GM19035 (cell line): ENCODE results near the gene RNF7.
"Not testable (repeated sequence)": the region's sequence is repeated elsewhere in the genome, so short reads cannot be mapped to it uniquely, and the experiment has no call there.

Experiments used
- ATAC-seq: cut with Tn5 transposase; IDR thresholded peaks from one replicate; pipeline ENCODE4 v1.9.1; 2021; ENCODE audit not compliant: unreplicated experiment

Gene RNF7

GRCh38 chr3:141738022-141738890, at the start of gene RNF7:
Gene RNF7 (plus strand): TSS chr3:141738298. CDS start chr3:141738342, 44 bp downstream.
- peak; percentile 90 for ATAC-seq

GRCh38 chr3:141690431-141691072, 47.5 kb upstream of the RNF7 start:
- ATAC-seq: no peak

GRCh38 chr3:141691471-141691870, 46.6 kb upstream of the RNF7 start:
- ATAC-seq: not testable (repeated sequence)

GRCh38 chr3:141692973-141693372, 45.1 kb upstream of the RNF7 start:
- ATAC-seq: not testable (repeated sequence)

GRCh38 chr3:141699324-141699723, 38.8 kb upstream of the RNF7 start:
- ATAC-seq: no peak

- ATAC-seq: no peak
Observed at GRCh38 chr3:141699897-141700296, 38.2 kb upstream of the RNF7 start.

- not testable (repeated sequence) for ATAC-seq
Observed at GRCh38 chr3:141703367-141703766, 34.7 kb upstream of the RNF7 start.

- ATAC-seq: no peak
Observed at GRCh38 chr3:141707741-141708203, 30.3 kb upstream of the RNF7 start.

GRCh38 chr3:141708367-141708766, 29.7 kb upstream of the RNF7 start:
- ATAC-seq: no peak

GRCh38 chr3:141709126-141709770, 28.9 kb upstream of the RNF7 start:
- no peak for ATAC-seq

- no peak for ATAC-seq
Observed at GRCh38 chr3:141710121-141710520, 28.0 kb upstream of the RNF7 start.

GRCh38 chr3:141710888-141711616, 27.0 kb upstream of the RNF7 start:
- no peak for ATAC-seq

GRCh38 chr3:141714671-141715070, 23.4 kb upstream of the RNF7 start:
- no peak for ATAC-seq

- no peak for ATAC-seq
Observed at GRCh38 chr3:141722081-141722480, 16.0 kb upstream of the RNF7 start.

GRCh38 chr3:141722648-141723047, 15.4 kb upstream of the RNF7 start:
- no peak for ATAC-seq

GRCh38 chr3:141723255-141723654, 14.8 kb upstream of the RNF7 start:
- ATAC-seq: no peak

- ATAC-seq: no peak
Observed at GRCh38 chr3:141724186-141724585, 13.9 kb upstream of the RNF7 start.

GRCh38 chr3:141725036-141725435, 13.1 kb upstream of the RNF7 start:
- no peak for ATAC-seq

GRCh38 chr3:141726483-141726882, 11.6 kb upstream of the RNF7 start:
- ATAC-seq: no peak

- no peak for ATAC-seq
Observed at GRCh38 chr3:141728355-141728892, 9.7 kb upstream of the RNF7 start.

- no peak for ATAC-seq
Observed at GRCh38 chr3:141729240-141729639, 8.9 kb upstream of the RNF7 start.
